GM12864 (cell line): ENCODE data around the gene SH3D19.
"Not testable (repeated sequence)": the region's sequence is repeated elsewhere in the genome, so short reads cannot be mapped to it uniquely, and the experiment has no call there.

Experiments
- DNase-seq: peaks from one replicate; pipeline ENCODE4 v3.0.0-alpha.2; 2011; ENCODE audit warnings: low read depth
- H3K4me3 ChIP-seq: 2 replicates; pipeline ENCODE4 v1.5.1; 2011; ENCODE audit warnings: mild to moderate bottlenecking, low read depth, low read length, control low read depth
- CTCF ChIP-seq: IDR thresholded peaks from 2 replicates; pipeline ENCODE4 v1.5.1; 2011; ENCODE audit warnings: low read depth, mild to moderate bottlenecking, moderate library complexity, low read length, control low read depth, inconsistent platforms; ENCODE audit errors: missing control alignments

Gene SH3D19

GRCh38 chr4:151260526-151260925 is 64.9 kb downstream of the SH3D19 start:
- DNase-seq, result no peak
- no peak for TF ChIP-seq CTCF
- no peak overlapping the region for H3K4me3 ChIP-seq

- no peak for TF ChIP-seq CTCF
- no peak for DNase-seq
- H3K4me3 ChIP-seq, result no peak overlapping the region
Observed at GRCh38 chr4:151259752-151260151, 65.7 kb downstream of the SH3D19 start.

GRCh38 chr4:151257704-151258103 is 67.7 kb downstream of the SH3D19 start:
- TF ChIP-seq CTCF, result no peak
- no peak for DNase-seq
- H3K4me3 ChIP-seq, result no peak overlapping the region

- no peak for DNase-seq
- no peak for TF ChIP-seq CTCF
- no peak overlapping the region for H3K4me3 ChIP-seq
Observed at GRCh38 chr4:151256134-151256533, 69.3 kb downstream of the SH3D19 start.

GRCh38 chr4:151255680-151256079 is 69.7 kb downstream of the SH3D19 start:
- H3K4me3 ChIP-seq, DNase-seq: not testable (repeated sequence)

GRCh38 chr4:151255226-151255625 is 70.2 kb downstream of the SH3D19 start:
- not testable (repeated sequence) for DNase-seq, H3K4me3 ChIP-seq

GRCh38 chr4:151251603-151252304 is 73.7 kb downstream of the SH3D19 start:
- no peak for DNase-seq
- TF ChIP-seq CTCF, result no peak
- H3K4me3 ChIP-seq, result no peak overlapping the region

GRCh38 chr4:151250706-151251105 is 74.7 kb downstream of the SH3D19 start:
- H3K4me3 ChIP-seq, result no peak overlapping the region
- no peak for TF ChIP-seq CTCF
- DNase-seq, result no peak
